Gastroesophageal sphincter (tissue), 4 donors: ENCODE data around the gene IL6ST. TPM values are rescaled to one million over a fixed set of nuclear protein-coding genes. Genes with fewer than 3 reads are reported as not detected.

ENCODE experiments used
- ATAC-seq: fragments of 150-250 bp; one replicate; pipeline ENCODE4 v1.9.1; 2016; ENCODE audit warnings: mild to moderate bottlenecking, moderate library complexity
- H3K27ac ChIP-seq, 4 donors: fragments of 200-600 bp; sonication (generic) in 3 of 4; 1 replicate in 3 of 4; 2 replicates in 1 of 4; pipeline ENCODE4 v1.5.1; 2016 to 2019
- H3K27me3 ChIP-seq: fragments of 200-600 bp; sonication (generic); one replicate; pipeline ENCODE4 v1.5.1; 2019
- H3K36me3 ChIP-seq, 2 donors: fragments of 200-600 bp; sonication (generic); one replicate each; pipeline ENCODE4 v1.5.1; 2019; ENCODE audit warnings: control low read depth in 1 of 2
- H3K4me1 ChIP-seq, 3 donors: fragments of 200-600 bp; sonication (generic); 1 replicate in 2 of 3; 2 replicates in 1 of 3; pipeline ENCODE4 v1.5.1; 2016 to 2019; ENCODE audit warnings: control low read depth in 2 of 3
- H3K4me3 ChIP-seq, 2 donors: fragments of 200-600 bp; sonication (generic); one replicate each; pipeline ENCODE4 v1.5.1; 2019; ENCODE audit warnings: mild to moderate bottlenecking in 1 of 2, moderate library complexity in 1 of 2
- H3K9me3 ChIP-seq, 3 donors: fragments of 200-600 bp; sonication (generic); one replicate each; pipeline ENCODE4 v1.5.1; 2017 to 2019; ENCODE audit warnings: control low read depth in 2 of 3
- CTCF ChIP-seq, 4 experiments: fragments of 200-600 bp in 2 of 4; fragments of 450-650 bp in 2 of 4; sonication (generic) in 1 of 4; IDR thresholded peaks; one replicate each; pipeline ENCODE4 v1.5.1; 2017 to 2019; ENCODE audit warnings: antibody characterized with exemption in 4 of 4, mild to moderate bottlenecking in 2 of 4, moderate library complexity in 2 of 4
- EP300 ChIP-seq: sonication (generic); formaldehyde crosslinking; IDR thresholded peaks from one replicate; pipeline ENCODE4 v1.6.1; 2017; ENCODE audit warnings: antibody characterized with exemption, mild to moderate bottlenecking
- POLR2A ChIP-seq, 2 donors: fragments of 450-650 bp; IDR thresholded peaks; one replicate each; pipeline ENCODE4 v1.6.1; 2017; ENCODE audit warnings: antibody characterized with exemption in 2 of 2, mild to moderate bottlenecking in 2 of 2, moderate library complexity in 1 of 2
- POLR2AphosphoS5 ChIP-seq: sonication (generic); formaldehyde crosslinking; IDR thresholded peaks from one replicate; pipeline ENCODE4 v1.6.1; 2017; ENCODE audit warnings: antibody characterized with exemption
- WGBS, 2 donors: methylation state at CpG; one replicate each; pipeline ENCODE4 v1.1.5; 2018; ENCODE audit warnings: low coverage in 1 of 2; 5-methylcytosine and 5-hydroxymethylcytosine counted together
- total RNA-seq, 4 donors: library from RNA; depleted of rRNA; stranded (reverse); fragments of >200 nt; gene quantifications; one replicate each; pipeline ENCODE4 v1.1.0, GENCODE V29; 2016

IL6ST gene
- total RNA-seq, 4 donors from 2014 or later = 351 to 761 (median 435) TPM

DNA sequence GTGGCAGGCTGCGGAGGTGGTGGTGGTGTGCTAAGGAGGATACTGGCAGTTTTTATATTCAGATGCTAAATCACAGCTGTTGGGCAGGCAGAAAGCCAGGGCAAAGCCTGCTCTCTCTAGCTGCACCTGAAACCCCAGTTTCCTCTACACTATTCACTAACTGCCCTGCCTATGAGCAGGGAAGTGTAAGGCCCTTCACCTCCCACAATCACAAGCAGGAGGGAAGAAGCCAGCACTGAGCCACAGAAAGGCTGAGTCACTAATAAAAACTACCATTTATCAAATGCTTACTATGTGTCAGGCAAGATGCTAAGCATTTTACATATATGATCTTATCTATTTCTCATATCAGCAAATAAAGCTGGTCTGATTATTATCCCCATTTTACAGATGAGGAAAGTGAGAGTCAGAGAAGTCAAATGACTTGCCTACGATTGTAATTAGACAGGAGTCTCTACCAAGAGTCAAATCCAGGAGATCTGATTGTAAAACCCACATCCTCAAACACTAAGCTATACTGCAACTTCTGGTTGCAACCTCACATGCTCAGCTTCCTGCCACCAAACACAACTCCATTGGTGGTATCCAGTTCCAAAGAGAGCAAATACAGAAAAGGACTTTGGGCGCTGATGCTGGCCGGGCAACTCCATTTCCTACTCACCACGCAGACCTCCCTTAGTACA lies 17.7 kb upstream of the IL6ST start:
- Histone ChIP-seq H3K27me3 (no peaks in the 10 kb centered on the region), H3K4me1 (peaks cover 0 to 7% (median 0%) of the 10 kb centered on the region in 3 donors), H3K36me3 (no peaks in the 10 kb centered on the region), H3K27ac (peak overlapping the region in 2 of 4 donors; percentile 12 to 42), H3K4me3 (no peak overlapping the region), H3K9me3 (no peaks in the 10 kb centered on the region)
- 66 to 75% methylated on average over 3 to 5 of the region's 5 CpGs for WGBS, 2 donors
- peak; percentile 13 for ATAC-seq
- no peak for TF ChIP-seq POLR2A (IDR thresholded peaks at IDR 0.05)
- TF ChIP-seq EP300 = no peak
- TF ChIP-seq POLR2AphosphoS5 = no peak
- TF ChIP-seq CTCF (IDR thresholded peaks at IDR 0.05) = no peak

DNA sequence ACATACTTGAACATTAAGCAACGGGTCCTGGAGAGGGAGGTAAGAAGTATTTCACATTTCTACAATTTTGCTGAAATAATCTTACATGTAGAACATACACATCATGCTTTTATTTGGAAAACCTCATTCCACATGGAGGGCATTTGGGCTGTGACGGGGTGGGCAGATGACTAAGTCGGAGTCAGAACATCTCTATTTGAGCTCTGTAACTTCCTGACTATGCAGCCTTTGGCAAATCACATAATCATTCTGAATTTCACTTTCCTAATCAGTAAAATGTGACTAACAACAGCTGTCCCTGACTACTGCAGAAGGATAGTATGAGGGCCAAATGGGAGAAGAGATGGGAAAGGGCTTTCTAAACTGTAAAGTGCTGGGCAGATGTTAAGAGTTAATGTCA lies 17.1 kb upstream of the IL6ST start:
- WGBS, 2 donors = 34 to 41% methylated on average over 3 of the region's 3 CpGs
- peak; percentile 80 for ATAC-seq
- Histone ChIP-seq H3K27ac (peak overlapping the region in 2 of 4 donors; percentile 12 to 42), H3K9me3 (no peaks in the 10 kb centered on the region), H3K4me1 (peaks cover 0 to 7% (median 0%) of the 10 kb centered on the region in 3 donors), H3K36me3 (no peaks in the 10 kb centered on the region), H3K27me3 (no peaks in the 10 kb centered on the region), H3K4me3 (no peak overlapping the region)
- no peak for TF ChIP-seq CTCF (IDR thresholded peaks at IDR 0.05)
- TF ChIP-seq POLR2AphosphoS5 = peak; percentile 36

GRCh38 chr5:56010431-56010830 lies 15.7 kb upstream of the IL6ST start:
- WGBS, 2 donors = 93 to 97% methylated on average over 3 of the region's 3 CpGs
- H3K9me3 ChIP-seq = no peaks in the 10 kb centered on the region
- no peak overlapping the region for H3K27ac ChIP-seq
- H3K4me3 ChIP-seq = no peak overlapping the region
- no peaks in the 10 kb centered on the region for H3K36me3 ChIP-seq
- TF ChIP-seq CTCF (IDR thresholded peaks at IDR 0.05) = no peak
- no peak for TF ChIP-seq POLR2AphosphoS5
- TF ChIP-seq POLR2A (IDR thresholded peaks at IDR 0.05) = no peak
- no peak for TF ChIP-seq EP300
- no peak for ATAC-seq
- peaks cover 0 to 7% (median 0%) of the 10 kb centered on the region in 3 donors for H3K4me1 ChIP-seq
- no peaks in the 10 kb centered on the region for H3K27me3 ChIP-seq

- Histone ChIP-seq H3K4me3 (no peak overlapping the region), H3K9me3 (peaks cover 0 to 6% (median 0%) of the 10 kb centered on the region in 3 donors), H3K36me3 (no peaks in the 10 kb centered on the region), H3K4me1 (no peaks in the 10 kb centered on the region), H3K27ac (no peak overlapping the region), H3K27me3 (no peaks in the 10 kb centered on the region)
- ATAC-seq = no peak
- TF ChIP-seq EP300 (no peak), POLR2A (IDR thresholded peaks at IDR 0.05) (no peak), CTCF (IDR thresholded peaks at IDR 0.05) (no peak), POLR2AphosphoS5 (no peak)
Measured at GRCh38 chr5:56006600-56006999, 11.8 kb upstream of the IL6ST start.

DNA sequence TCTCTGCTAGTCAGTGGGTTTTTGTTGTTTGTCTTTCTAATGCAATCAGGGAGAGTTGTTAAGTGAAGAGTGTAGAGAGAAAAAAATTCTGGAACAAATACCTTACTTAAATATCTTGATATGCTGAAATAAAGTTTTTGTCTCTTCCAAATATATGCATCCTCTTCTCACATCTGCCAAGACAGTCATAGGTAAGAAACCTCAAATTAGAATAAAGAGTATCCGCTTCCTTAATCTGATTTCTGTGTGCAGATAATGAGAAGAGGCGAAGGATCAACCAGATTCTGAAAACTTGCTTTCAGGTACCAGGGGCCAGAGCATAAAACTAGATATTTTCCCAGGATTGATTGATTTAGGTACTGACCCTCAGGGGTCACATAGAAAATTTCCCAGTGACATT lies 11.3 kb upstream of the IL6ST start:
- Histone ChIP-seq H3K36me3 (no peaks in the 10 kb centered on the region), H3K9me3 (peaks cover 0 to 6% (median 0%) of the 10 kb centered on the region in 3 donors), H3K27me3 (no peaks in the 10 kb centered on the region), H3K4me1 (no peaks in the 10 kb centered on the region), H3K4me3 (no peak overlapping the region), H3K27ac (no peak overlapping the region)
- no peak for ATAC-seq
- no peak for TF ChIP-seq EP300
- no peak for TF ChIP-seq POLR2AphosphoS5
- no peak for TF ChIP-seq POLR2A (IDR thresholded peaks at IDR 0.05)
- no peak for TF ChIP-seq CTCF (IDR thresholded peaks at IDR 0.05)
- 67 to 89% methylated on average over 1 to 2 of the region's 2 CpGs for WGBS, 2 donors
